Spleen (tissue), 11 donors: Measurements from ENCODE around the gene MASTL. TPM values are rescaled to one million over a fixed set of nuclear protein-coding genes. Genes with fewer than 3 reads are reported as not detected.

Experiments used
- DNase-seq: peaks from one replicate; pipeline ENCODE4 v3.0.0-alpha.2; 2020
- H3K27ac ChIP-seq, 8 donors: fragments of 200-600 bp; sonication (generic) in 7 of 8; 1 replicate in 4 of 8; 2 replicates in 4 of 8; pipeline versions ENCODE4 v1.5.0 to v1.8.0; 2016 to 2021; ENCODE audit warnings: inconsistent platforms in 4 of 8, mild to moderate bottlenecking in 4 of 8, moderate library complexity in 1 of 8
- H3K27me3 ChIP-seq, 7 donors: fragments of 200-600 bp; sonication (generic) in 6 of 7; replicated peaks in 1 of 7; 1 replicate in 4 of 7; 2 replicates in 3 of 7; pipeline versions ENCODE4 v1.5.0 to v1.8.0; 2016 to 2021; ENCODE audit warnings: inconsistent platforms in 3 of 7, mild to moderate bottlenecking in 1 of 7
- H3K36me3 ChIP-seq, 6 donors: fragments of 200-600 bp; sonication (generic) in 5 of 6; 1 replicate in 4 of 6; 2 replicates in 2 of 6; pipeline versions ENCODE4 v1.5.0 to v1.8.0; 2016 to 2021; ENCODE audit warnings: inconsistent platforms in 2 of 6
- H3K4me1 ChIP-seq, 6 donors: fragments of 200-600 bp; sonication (generic) in 5 of 6; 1 replicate in 3 of 6; 2 replicates in 3 of 6; pipeline versions ENCODE4 v1.5.0 to v1.8.0; 2016 to 2021; ENCODE audit warnings: inconsistent platforms in 3 of 6
- H3K4me3 ChIP-seq, 8 donors: fragments of 200-600 bp; sonication (generic) in 7 of 8; 1 replicate in 4 of 8; 2 replicates in 4 of 8; pipeline versions ENCODE4 v1.5.0 to v1.8.0; 2016 to 2021; ENCODE audit warnings: inconsistent platforms in 4 of 8, mild to moderate bottlenecking in 4 of 8, moderate library complexity in 2 of 8
- H3K9me3 ChIP-seq, 8 donors: fragments of 200-600 bp; sonication (generic) in 7 of 8; 1 replicate in 4 of 8; 2 replicates in 4 of 8; pipeline versions ENCODE4 v1.5.0 to v1.8.0; 2016 to 2021; ENCODE audit warnings: inconsistent platforms in 4 of 8
- POLR2A ChIP-seq, 3 donors: fragments of 450-650 bp; IDR thresholded peaks; one replicate each; pipeline ENCODE4 v1.5.1; 2017; ENCODE audit warnings: antibody characterized with exemption in 3 of 3, mild to moderate bottlenecking in 1 of 3
- POLR2AphosphoS5 ChIP-seq, 3 donors: sonication (generic); formaldehyde crosslinking; IDR thresholded peaks; one replicate each; pipeline ENCODE4 v1.5.1; 2017; ENCODE audit warnings: antibody characterized with exemption in 3 of 3
- WGBS, 5 donors: extraction: QIAGEN DNeasy Blood & Tissue Kit in 3 of 5; methylation state at CpG; one replicate each; pipeline versions ENCODE4 v1.1.5 to v1.1.7; 2013 to 2018; 5-methylcytosine and 5-hydroxymethylcytosine counted together
- intact Hi-C: fragments of 100-400 bp; cut with DNase I; formaldehyde crosslinking; loops from one replicate; pipeline ENCODE4 v1.15.0; 2023; ENCODE audit warnings: low total_unique reads
- polyA plus RNA-seq, 3 donors: library from polyadenylated mRNA; stranded (reverse); fragments of 200-250 nt; gene quantifications; one replicate each; pipeline ENCODE4 v1.2.1, GENCODE V29; 2013
- small RNA-seq, 4 donors: library from RNA; depleted of rRNA; stranded (forward); fragments of <200 nt; gene quantifications; one replicate each; pipeline ENCODE3, GENCODE V24; 2016
- total RNA-seq, 7 donors: library from RNA; depleted of rRNA in 3 of 7; stranded (reverse); fragments of >200 nt in 3 of 7; fragmentation: NEBNext Ultra II Directional in 4 of 7; extraction: Animal tissue kit (Norgen Biotek cat#: 25700) in 4 of 7; gene quantifications; one replicate each; pipeline versions ENCODE4 v1.1.0 to v1.2.1, GENCODE V29; 2016 to 2021
- TF ChIP-seq, protein P1 (sequence below), 11 experiments: fragments of 200-600 bp in 7 of 11; fragments of 450-650 bp in 4 of 11; sonication (generic) in 4 of 11; IDR thresholded peaks in 8 of 11; conservative IDR thresholded peaks in 3 of 11; 1 replicate in 7 of 11; 2 replicates in 4 of 11; pipeline versions ENCODE4 v1.4.0 to v1.8.0; 2016 to 2021; ENCODE audit warnings: antibody characterized with exemption in 11 of 11, inconsistent platforms in 4 of 11, mild to moderate bottlenecking in 1 of 11
- donor health status: healthy with polysubstance abuse.
- donor health status: DM: no; HTN: no; CAD: no; lungs with moderate emphysema.
- donor health status: DM: no; HTN: no; CAD: no.
- donor health status: Bipolar disorder and iron deficiency.
- donor health status: healthy.
- donor health status: DM: no; HTN: no; CAD: no.
- donor health status: DM: yes; HTN: yes; CAD: no.

Gene MASTL
- total and polyA plus RNA-seq, 10 donors, result 3.6 to 10.3 (median 6.4) TPM

GRCh38 chr10:27230022-27230421 lies 74.9 kb downstream of the MASTL start:
- Histone ChIP-seq H3K27me3 (no peaks in the 10 kb centered on the region), H3K27ac (no peak overlapping the region), H3K4me3 (no peak overlapping the region), H3K4me1 (peaks cover 0 to 23% (median 0%) of the 10 kb centered on the region in 6 donors), H3K36me3 (peaks cover 0 to 83% (median 47%) of the 10 kb centered on the region in 6 donors), H3K9me3 (no peaks in the 10 kb centered on the region)
- no peak for TF ChIP-seq POLR2A (IDR thresholded peaks at IDR 0.05)
- TF ChIP-seq, protein P1, sequence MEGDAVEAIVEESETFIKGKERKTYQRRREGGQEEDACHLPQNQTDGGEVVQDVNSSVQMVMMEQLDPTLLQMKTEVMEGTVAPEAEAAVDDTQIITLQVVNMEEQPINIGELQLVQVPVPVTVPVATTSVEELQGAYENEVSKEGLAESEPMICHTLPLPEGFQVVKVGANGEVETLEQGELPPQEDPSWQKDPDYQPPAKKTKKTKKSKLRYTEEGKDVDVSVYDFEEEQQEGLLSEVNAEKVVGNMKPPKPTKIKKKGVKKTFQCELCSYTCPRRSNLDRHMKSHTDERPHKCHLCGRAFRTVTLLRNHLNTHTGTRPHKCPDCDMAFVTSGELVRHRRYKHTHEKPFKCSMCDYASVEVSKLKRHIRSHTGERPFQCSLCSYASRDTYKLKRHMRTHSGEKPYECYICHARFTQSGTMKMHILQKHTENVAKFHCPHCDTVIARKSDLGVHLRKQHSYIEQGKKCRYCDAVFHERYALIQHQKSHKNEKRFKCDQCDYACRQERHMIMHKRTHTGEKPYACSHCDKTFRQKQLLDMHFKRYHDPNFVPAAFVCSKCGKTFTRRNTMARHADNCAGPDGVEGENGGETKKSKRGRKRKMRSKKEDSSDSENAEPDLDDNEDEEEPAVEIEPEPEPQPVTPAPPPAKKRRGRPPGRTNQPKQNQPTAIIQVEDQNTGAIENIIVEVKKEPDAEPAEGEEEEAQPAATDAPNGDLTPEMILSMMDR (IDR thresholded peaks at IDR 0.05 in 8 of 11, conservative IDR thresholded peaks at IDR 0.05 in 3 of 11), result no peak
- TF ChIP-seq POLR2AphosphoS5 (IDR thresholded peaks at IDR 0.05), result no peak
- WGBS, 5 donors, result 93 to 97% (median 94%) methylated on average over 1 of the region's 1 CpG
- intact Hi-C loops, result no loop called here
- no peak for DNase-seq

- H3K9me3 ChIP-seq, result no peaks in the 10 kb centered on the region
- H3K4me1 ChIP-seq, result peaks cover 17 to 54% (median 44%) of the 10 kb centered on the region in 6 donors
- no peak for TF ChIP-seq POLR2A (IDR thresholded peaks at IDR 0.05)
- no peak for TF ChIP-seq POLR2AphosphoS5 (IDR thresholded peaks at IDR 0.05)
- TF ChIP-seq, protein P1 (IDR thresholded peaks at IDR 0.05 in 8 of 11, conservative IDR thresholded peaks at IDR 0.05 in 3 of 11), result no peak
- no peak for DNase-seq
- 65 to 78% (median 69%) methylated on average over 1 of the region's 1 CpG for WGBS, 5 donors
- H3K27ac ChIP-seq, result no peak overlapping the region
- H3K27me3 ChIP-seq, result no peaks in the 10 kb centered on the region
- H3K36me3 ChIP-seq, result peaks cover 0 to 49% (median 22%) of the 10 kb centered on the region in 6 donors
- no peak overlapping the region for H3K4me3 ChIP-seq
- intact Hi-C loops, result no loop called here
These were observed 80.6 kb downstream of the MASTL start for GRCh38 chr10:27235706-27236105.

Small RNA genes lying within 50 kb of the gene (small RNA-seq; reads per million reads assigned to genes)
- gene RNU2-24P (0 to 0.14 (median 0.10) reads per million in 4 donors), gene RNU7-12P (0 reads per million in 4 donors)

Other genes starting within 250 kb of the MASTL start
- gene ANKRD26, start 54.9 kb upstream of the MASTL start, total RNA-seq, result 10 to 100 TPM in 3 of 7 donors, 1 to 10 TPM in 4; 7.7 to 19.7 (median 9.7) TPM
- gene ANKRD26, start 54.9 kb upstream of the MASTL start, polyA plus RNA-seq, result 1 to 10 TPM; 1.7 to 2.8 (median 2.2) TPM
- gene YME1L1, start 968 bp upstream of the MASTL start, total RNA-seq, result 10 to 100 TPM; 61.6 to 82.2 (median 75.8) TPM
- 10 to 100 TPM; 20.7 to 33.1 (median 27.7) TPM for gene YME1L1, start 968 bp upstream of the MASTL start, polyA plus RNA-seq
- 10 to 100 TPM; 20.8 to 31.2 (median 23.7) TPM for gene ACBD5, start 85.4 kb downstream of the MASTL start, total RNA-seq
- gene ACBD5, start 85.4 kb downstream of the MASTL start, polyA plus RNA-seq, result 10 to 100 TPM in 1 of 3 donors, 1 to 10 TPM in 2; 7.7 to 12.6 (median 8.4) TPM